Activated T-helper 1 cell treated with Interleukin-2 at 50 U/mL for 16 hours (primary cell): ENCODE data around the gene DNMT1.

Experiments
- DNase-seq: peaks from one replicate; pipeline ENCODE4 v3.0.0-alpha.2; 2020; ENCODE audit warnings: low read depth

Gene DNMT1

GRCh38 chr19:10092648-10093294, 102.0 kb downstream of the DNMT1 start:
- no peak for DNase-seq

DNA sequence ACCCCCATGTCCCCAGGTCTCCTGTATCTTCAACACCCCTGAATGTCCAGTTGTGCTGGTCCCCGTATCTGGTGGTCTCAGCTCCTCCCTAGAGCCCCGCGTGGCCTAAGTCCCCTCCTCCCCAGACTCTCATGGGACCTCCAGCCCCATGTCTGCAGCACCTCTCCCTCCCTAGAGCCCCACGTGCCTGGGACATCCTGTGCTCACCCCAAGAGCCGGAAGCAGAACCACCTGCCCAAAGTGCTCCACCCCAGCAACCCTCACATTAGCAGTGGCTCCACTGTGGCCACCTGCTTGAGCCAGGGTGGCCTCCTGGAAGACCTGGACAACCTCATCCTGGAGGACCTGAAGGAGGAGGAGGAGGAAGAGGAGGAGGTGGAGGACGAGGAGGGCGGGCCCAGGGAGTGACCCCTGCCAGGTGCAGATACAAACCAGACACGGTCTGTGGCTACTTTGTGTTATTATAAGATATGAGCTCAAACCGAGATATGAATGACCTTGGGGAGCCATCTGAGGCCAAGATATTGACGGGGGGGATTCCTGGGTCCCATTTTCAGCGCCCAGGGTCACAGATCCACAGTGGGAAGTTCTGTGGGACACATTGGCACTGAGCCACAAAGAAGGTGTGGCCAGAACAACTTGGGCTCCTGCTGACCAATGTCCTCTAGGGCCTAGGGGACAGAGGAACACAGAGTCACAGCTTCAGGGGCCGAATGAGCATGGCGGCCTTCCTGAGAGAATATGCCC, 102.7 kb downstream of the DNMT1 start:
- no peak for DNase-seq

DNA sequence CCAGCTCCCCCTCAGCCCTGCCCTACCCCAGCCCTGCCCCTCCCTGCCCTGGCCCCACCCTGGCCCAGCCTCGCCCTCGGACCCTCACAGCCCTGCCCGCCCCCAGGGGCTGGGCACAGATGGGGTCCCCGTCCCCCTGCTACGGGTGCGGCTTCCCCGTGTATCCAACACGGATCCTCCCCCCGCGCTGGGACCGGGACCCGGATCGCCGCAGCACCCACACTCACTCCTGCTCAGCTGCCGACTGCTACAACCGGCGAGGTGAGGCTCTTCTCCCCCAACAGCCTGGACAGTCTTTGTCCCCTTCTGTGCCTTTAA, 103.4 kb downstream of the DNMT1 start:
- no peak for DNase-seq

GRCh38 chr19:10089801-10090375, 104.9 kb downstream of the DNMT1 start:
- no peak for DNase-seq

DNA sequence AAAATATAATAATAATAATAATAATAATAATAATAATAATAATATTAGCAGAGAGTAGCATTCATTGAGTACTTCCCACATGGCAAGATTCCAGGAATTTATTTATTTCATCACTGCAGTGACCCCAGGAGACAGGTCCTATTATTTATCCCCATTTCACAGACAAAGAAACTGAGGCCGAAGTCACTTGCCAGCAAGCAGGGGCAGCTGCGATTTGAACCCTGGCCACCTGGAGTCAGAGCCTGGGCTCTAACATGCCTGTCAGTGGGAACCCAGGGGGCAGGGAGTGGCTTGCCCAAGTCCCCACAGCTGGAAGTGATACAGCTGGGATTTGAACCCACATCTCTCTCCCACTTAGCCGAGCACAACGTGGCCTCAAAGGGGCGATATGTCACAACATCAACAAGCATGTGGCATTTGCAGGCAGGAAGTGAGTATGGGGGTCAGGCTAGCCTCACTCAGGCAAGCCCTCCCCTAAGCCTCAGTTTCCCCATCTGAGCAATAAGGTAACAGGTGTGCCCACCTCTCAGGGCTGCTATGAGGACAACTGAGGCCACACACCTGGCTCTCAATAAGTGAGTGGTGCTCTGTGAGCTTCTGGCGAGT, 105.7 kb downstream of the DNMT1 start:
- no peak for DNase-seq

GRCh38 chr19:10087296-10088061, 107.3 kb downstream of the DNMT1 start:
- DNase-seq: no peak

GRCh38 chr19:10086591-10087192, 108.1 kb downstream of the DNMT1 start:
- no peak for DNase-seq

GRCh38 chr19:10085641-10086590, 108.8 kb downstream of the DNMT1 start, which contains the start of gene SHFL:
SHFL (plus strand) TSS chr19:10086317; CDS start chr19:10086428, 111 bp downstream.
- peak; percentile 74 for DNase-seq

DNA sequence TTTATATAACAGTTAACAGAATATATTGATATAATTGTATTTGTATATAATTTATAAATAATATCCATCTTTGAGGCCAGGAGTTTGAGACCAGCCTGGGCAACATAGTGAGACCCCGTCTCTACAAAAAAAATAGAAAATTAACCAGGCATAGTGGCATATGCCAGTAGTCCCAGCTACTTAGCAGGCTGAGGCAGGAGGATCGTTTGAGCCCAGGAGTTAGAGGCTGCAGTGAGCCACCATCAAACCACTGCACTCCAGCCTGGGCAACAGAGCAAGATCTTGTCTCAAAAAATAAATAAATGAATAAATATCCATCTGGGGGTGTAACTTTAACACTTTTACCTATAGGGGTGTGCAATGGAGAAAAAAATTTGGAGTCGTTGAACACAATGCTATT, 110.0 kb downstream of the DNMT1 start:
- DNase-seq: no peak

DNA sequence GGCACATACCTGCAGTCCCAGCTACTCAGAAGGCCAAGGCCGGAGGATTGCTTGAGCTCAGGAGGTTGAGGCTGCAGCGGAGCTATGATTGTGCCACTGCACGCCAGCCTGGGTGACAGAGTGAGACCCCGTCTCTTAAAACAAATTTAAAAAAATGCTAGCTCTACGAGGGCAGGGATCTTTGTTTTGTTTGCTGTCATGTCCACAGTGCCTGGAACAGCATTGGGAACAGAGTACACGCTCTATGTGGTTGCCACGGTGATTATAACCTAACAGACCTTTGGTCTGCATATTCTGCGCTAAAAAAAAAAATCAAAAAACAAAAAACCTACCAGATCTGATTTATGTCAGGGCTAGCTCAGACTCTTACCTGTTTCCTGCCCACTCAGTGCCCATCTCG, 110.8 kb downstream of the DNMT1 start:
- no peak for DNase-seq
